K562 (cell line): ENCODE data around the gene MED16.

Experiments used
- CHD1 ChIP-seq: fragments of 200-600 bp; sonication (generic); IDR thresholded peaks from one replicate; pipeline ENCODE4 v1.6.1; 2012; ENCODE audit warnings: mild to moderate bottlenecking, moderate library complexity, low read length, inconsistent platforms
- CTCF ChIP-seq, 3 experiments: IDR thresholded peaks in 2 of 3; conservative IDR thresholded peaks in 1 of 3; 2 replicates each; pipeline ENCODE4 v1.5.1; 2011 to 2012; ENCODE audit warnings: low read length in 3 of 3, mild to moderate bottlenecking in 3 of 3, control low read depth in 2 of 3, improper control_type of control experiment in 1 of 3, inconsistent platforms in 1 of 3, low read depth in 1 of 3, mixed read lengths in 1 of 3, moderate library complexity in 1 of 3; ENCODE audit not compliant: insufficient read depth in 2 of 3
- EZH2 ChIP-seq: IDR thresholded peaks from 2 replicates; pipeline ENCODE4 v1.6.1; 2012; ENCODE audit warnings: low read depth, mild to moderate bottlenecking, inconsistent platforms, low read length, borderline replicate concordance
- JUN ChIP-seq, 2 experiments: sonication (generic) in 1 of 2; formaldehyde crosslinking in 1 of 2; IDR thresholded peaks; 2 replicates each; pipeline versions ENCODE4 v1.6.1 to v1.8.0; 2012 to 2022; ENCODE audit warnings: borderline replicate concordance in 2 of 2, mild to moderate bottlenecking in 2 of 2, improper control_type of control experiment in 1 of 2, low read depth in 1 of 2, low read length in 1 of 2, missing genetic modification reagents in 1 of 2
- NR2C2 ChIP-seq, 2 experiments: fragments of 200-800 bp in 1 of 2; sonication (Bioruptor generic) in 1 of 2; sonication (generic) in 1 of 2; formaldehyde crosslinking in 1 of 2; IDR thresholded peaks; 2 replicates each; pipeline versions ENCODE4 v1.6.1 to v1.8.0; 2016 to 2022; ENCODE audit warnings: mild to moderate bottlenecking in 1 of 2, missing compliant biosample characterization in 1 of 2, missing genetic modification characterization in 1 of 2, missing genetic modification reagents in 1 of 2
- POLR2A ChIP-seq: fragments of 450-650 bp; conservative IDR thresholded peaks from 2 replicates; pipeline ENCODE4 v1.6.1; 2016
- REST ChIP-seq, 2 experiments: fragments of 450-650 bp; formaldehyde crosslinking in 1 of 2; IDR thresholded peaks; 2 replicates each; pipeline versions ENCODE4 v1.4.0 to v1.6.1; 2014 to 2020; ENCODE audit warnings: mild to moderate bottlenecking in 2 of 2, borderline replicate concordance in 1 of 2, low read depth in 1 of 2
- RHOXF2B ChIP-seq: fragments of 250-450 bp; sonication (Bioruptor Pico); conservative IDR thresholded peaks from 2 replicates; pipeline ENCODE4 v1.5.1; 2021
- SNRNP70 ChIP-seq: fragments of 200-400 bp; formaldehyde crosslinking; optimal IDR thresholded peaks from 2 replicates; pipeline ENCODE3; 2017; ENCODE audit warnings: low read depth, low read length
- SP1 ChIP-seq: sonication (generic); formaldehyde crosslinking; IDR thresholded peaks from 2 replicates; pipeline ENCODE4 v1.8.1; 2022; ENCODE audit warnings: mild to moderate bottlenecking, missing genetic modification reagents
- SP2 ChIP-seq: IDR thresholded peaks from 2 replicates; pipeline ENCODE4 v1.6.1; 2011; ENCODE audit warnings: mild to moderate bottlenecking, low read depth, low read length, moderate library complexity; ENCODE audit not compliant: poor library complexity, severe bottlenecking; ENCODE audit errors: extremely low read depth
- SRSF1 ChIP-seq: fragments of 200-400 bp; formaldehyde crosslinking; IDR thresholded peaks from 2 replicates; pipeline ENCODE4 v1.6.1; 2017; ENCODE audit warnings: mild to moderate bottlenecking, low read depth, low read length, moderate library complexity
- TCF7 ChIP-seq: sonication (generic); IDR thresholded peaks from 2 replicates; pipeline ENCODE4 v1.6.1; 2016; ENCODE audit warnings: antibody characterized with exemption, borderline replicate concordance
- ZBTB7A ChIP-seq: IDR thresholded peaks from 2 replicates; pipeline ENCODE4 v1.6.1; 2011; ENCODE audit warnings: low read depth, mild to moderate bottlenecking, low read length, moderate library complexity, borderline replicate concordance; ENCODE audit not compliant: control insufficient read depth

- no peak for TF ChIP-seq SP1 (CRISPR knock-in tag)
- TF ChIP-seq RHOXF2B (CRISPR knock-in tag): no peak
- TF ChIP-seq CTCF (IDR thresholded peaks at IDR 0.05 in 2 of 3, conservative IDR thresholded peaks at IDR 0.05 in 1 of 3; ENCODE audit: insufficient read depth in 2 of 3, low read depth in 1 of 3, low read length in 3 of 3): no peak
- no peak for TF ChIP-seq JUN (IDR thresholded peaks at IDR 0.05; ENCODE audit: borderline replicate concordance, low read depth, low read length)
- no peak for TF ChIP-seq JUN (CRISPR knock-in tag; IDR thresholded peaks at IDR 0.05; ENCODE audit: borderline replicate concordance)
- no peak for TF ChIP-seq NR2C2 (CRISPR knock-in tag; IDR thresholded peaks at IDR 0.05)
- TF ChIP-seq NR2C2 (tag; IDR thresholded peaks at IDR 0.05): no peak
- TF ChIP-seq EZH2: no peak
- no peak for TF ChIP-seq CHD1
- no peak for TF ChIP-seq REST (IDR thresholded peaks at IDR 0.05; ENCODE audit: borderline replicate concordance)
- TF ChIP-seq REST (CRISPR knock-in tag; IDR thresholded peaks at IDR 0.05; ENCODE audit: low read depth): no peak
- no peak for TF ChIP-seq TCF7
- no peak for TF ChIP-seq ZBTB7A
- TF ChIP-seq SRSF1: no peak
- no peak for TF ChIP-seq SP2
- no peak for TF ChIP-seq POLR2A
- no peak for TF ChIP-seq SNRNP70
Observed at GRCh38 chr19:879711-880438, 13.1 kb downstream of the MED16 start.
